Measurements from ENCODE around the gene MED12. TPM values are rescaled to one million over a fixed set of nuclear protein-coding genes. Genes with fewer than 3 reads are reported as not detected.

The MED12 gene
- total and polyA plus RNA-seq, 10 of the 15 experiments (the other 5 are each of a cell fraction or from before 2014, with no cell fraction given): 0.68 to 28.5 (median 13.7) TPM

DNA sequence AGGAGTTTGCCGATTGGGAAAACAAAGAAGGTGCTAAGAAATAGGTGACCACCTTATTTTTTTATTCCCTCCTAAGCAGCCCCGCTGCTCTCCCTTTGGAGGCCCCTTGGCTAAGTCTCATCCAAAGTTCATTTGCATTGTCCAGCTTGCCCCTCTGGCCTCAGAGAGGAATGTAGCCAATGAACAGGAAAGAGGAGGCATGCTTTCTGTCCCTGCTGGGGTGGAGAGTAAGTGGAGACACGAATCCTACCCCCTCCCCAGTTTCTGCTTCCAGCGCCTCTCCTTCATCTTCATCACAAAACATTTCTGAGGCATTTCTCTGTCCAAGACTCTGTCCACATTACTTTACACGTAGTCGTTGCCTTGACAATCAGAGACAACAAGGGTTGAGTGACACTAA is 64.9 kb downstream of the MED12 start (continued):
- TF ChIP-seq, protein P1, sequence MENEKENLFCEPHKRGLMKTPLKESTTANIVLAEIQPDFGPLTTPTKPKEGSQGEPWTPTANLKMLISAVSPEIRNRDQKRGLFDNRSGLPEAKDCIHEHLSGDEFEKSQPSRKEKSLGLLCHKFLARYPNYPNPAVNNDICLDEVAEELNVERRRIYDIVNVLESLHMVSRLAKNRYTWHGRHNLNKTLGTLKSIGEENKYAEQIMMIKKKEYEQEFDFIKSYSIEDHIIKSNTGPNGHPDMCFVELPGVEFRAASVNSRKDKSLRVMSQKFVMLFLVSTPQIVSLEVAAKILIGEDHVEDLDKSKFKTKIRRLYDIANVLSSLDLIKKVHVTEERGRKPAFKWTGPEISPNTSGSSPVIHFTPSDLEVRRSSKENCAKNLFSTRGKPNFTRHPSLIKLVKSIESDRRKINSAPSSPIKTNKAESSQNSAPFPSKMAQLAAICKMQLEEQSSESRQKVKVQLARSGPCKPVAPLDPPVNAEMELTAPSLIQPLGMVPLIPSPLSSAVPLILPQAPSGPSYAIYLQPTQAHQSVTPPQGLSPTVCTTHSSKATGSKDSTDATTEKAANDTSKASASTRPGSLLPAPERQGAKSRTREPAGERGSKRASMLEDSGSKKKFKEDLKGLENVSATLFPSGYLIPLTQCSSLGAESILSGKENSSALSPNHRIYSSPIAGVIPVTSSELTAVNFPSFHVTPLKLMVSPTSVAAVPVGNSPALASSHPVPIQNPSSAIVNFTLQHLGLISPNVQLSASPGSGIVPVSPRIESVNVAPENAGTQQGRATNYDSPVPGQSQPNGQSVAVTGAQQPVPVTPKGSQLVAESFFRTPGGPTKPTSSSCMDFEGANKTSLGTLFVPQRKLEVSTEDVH (IDR thresholded peaks at IDR 0.05; ENCODE audit: low read depth, partially characterized antibody): no peak
- no peak for TF ChIP-seq SMAD5 (IDR thresholded peaks at IDR 0.05; ENCODE audit: low read depth)
- TF ChIP-seq POLR2A (IDR thresholded peaks at IDR 0.05; ENCODE audit: low read depth, low read length): no peak
- TF ChIP-seq, protein P2, sequence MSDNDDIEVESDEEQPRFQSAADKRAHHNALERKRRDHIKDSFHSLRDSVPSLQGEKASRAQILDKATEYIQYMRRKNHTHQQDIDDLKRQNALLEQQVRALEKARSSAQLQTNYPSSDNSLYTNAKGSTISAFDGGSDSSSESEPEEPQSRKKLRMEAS (IDR thresholded peaks at IDR 0.05; ENCODE audit: low read depth, low read length): no peak
- TF ChIP-seq, protein P3, sequence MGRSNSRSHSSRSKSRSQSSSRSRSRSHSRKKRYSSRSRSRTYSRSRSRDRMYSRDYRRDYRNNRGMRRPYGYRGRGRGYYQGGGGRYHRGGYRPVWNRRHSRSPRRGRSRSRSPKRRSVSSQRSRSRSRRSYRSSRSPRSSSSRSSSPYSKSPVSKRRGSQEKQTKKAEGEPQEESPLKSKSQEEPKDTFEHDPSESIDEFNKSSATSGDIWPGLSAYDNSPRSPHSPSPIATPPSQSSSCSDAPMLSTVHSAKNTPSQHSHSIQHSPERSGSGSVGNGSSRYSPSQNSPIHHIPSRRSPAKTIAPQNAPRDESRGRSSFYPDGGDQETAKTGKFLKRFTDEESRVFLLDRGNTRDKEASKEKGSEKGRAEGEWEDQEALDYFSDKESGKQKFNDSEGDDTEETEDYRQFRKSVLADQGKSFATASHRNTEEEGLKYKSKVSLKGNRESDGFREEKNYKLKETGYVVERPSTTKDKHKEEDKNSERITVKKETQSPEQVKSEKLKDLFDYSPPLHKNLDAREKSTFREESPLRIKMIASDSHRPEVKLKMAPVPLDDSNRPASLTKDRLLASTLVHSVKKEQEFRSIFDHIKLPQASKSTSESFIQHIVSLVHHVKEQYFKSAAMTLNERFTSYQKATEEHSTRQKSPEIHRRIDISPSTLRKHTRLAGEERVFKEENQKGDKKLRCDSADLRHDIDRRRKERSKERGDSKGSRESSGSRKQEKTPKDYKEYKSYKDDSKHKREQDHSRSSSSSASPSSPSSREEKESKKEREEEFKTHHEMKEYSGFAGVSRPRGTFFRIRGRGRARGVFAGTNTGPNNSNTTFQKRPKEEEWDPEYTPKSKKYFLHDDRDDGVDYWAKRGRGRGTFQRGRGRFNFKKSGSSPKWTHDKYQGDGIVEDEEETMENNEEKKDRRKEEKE (IDR thresholded peaks at IDR 0.05): no peak
- TF ChIP-seq SIX5 (IDR thresholded peaks at IDR 0.05; ENCODE audit: low read depth, low read length, severe bottlenecking): no peak

DNA sequence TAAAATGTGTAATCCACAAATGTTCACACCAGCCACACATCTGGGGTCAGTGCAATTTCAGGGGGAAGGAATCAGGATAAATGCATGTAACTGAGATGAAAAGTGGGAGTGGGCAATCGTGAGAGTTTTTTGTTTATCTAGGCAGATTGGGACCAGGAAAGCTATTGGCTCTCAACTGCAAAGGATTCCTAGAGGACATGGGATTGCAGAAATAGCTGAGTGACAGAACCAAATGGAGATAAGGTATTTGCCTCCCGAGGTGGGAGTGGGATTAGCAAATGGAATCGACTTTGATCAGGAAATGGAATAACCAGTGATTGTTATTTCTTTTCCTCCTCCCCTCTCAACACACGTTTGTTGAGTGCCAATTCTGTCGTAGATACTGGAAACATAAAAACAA is 65.7 kb downstream of the MED12 start:
- DNase-seq (ENCODE audit: low read depth, low spot score): no peak
- ChIA-PET SMC1A (ENCODE audit: uncharacterized antibody, unreplicated experiment) (no interaction called here), POLR2A (interaction anchor here (7.8 kb wide), 1 partner anchor 13 kb away, joined by 76 read pairs; no protein-coding TSS in a partner anchor), CTCF (no interaction called here), RAD21 (ENCODE audit: unreplicated experiment) (no interaction called here)
- TF ChIP-seq, protein P4, sequence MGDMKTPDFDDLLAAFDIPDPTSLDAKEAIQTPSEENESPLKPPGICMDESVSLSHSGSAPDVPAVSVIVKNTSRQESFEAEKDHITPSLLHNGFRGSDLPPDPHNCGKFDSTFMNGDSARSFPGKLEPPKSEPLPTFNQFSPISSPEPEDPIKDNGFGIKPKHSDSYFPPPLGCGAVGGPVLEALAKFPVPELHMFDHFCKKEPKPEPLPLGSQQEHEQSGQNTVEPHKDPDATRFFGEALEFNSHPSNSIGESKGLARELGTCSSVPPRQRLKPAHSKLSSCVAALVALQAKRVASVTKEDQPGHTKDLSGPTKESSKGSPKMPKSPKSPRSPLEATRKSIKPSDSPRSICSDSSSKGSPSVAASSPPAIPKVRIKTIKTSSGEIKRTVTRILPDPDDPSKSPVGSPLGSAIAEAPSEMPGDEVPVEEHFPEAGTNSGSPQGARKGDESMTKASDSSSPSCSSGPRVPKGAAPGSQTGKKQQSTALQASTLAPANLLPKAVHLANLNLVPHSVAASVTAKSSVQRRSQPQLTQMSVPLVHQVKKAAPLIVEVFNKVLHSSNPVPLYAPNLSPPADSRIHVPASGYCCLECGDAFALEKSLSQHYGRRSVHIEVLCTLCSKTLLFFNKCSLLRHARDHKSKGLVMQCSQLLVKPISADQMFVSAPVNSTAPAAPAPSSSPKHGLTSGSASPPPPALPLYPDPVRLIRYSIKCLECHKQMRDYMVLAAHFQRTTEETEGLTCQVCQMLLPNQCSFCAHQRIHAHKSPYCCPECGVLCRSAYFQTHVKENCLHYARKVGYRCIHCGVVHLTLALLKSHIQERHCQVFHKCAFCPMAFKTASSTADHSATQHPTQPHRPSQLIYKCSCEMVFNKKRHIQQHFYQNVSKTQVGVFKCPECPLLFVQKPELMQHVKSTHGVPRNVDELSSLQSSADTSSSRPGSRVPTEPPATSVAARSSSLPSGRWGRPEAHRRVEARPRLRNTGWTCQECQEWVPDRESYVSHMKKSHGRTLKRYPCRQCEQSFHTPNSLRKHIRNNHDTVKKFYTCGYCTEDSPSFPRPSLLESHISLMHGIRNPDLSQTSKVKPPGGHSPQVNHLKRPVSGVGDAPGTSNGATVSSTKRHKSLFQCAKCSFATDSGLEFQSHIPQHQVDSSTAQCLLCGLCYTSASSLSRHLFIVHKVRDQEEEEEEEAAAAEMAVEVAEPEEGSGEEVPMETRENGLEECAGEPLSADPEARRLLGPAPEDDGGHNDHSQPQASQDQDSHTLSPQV (IDR thresholded peaks at IDR 0.05): no peak
- TF ChIP-seq KAT2A (conservative IDR thresholded peaks at IDR 0.05; ENCODE audit: control insufficient read depth, low read depth, low read length): no peak
- TF ChIP-seq NFYB (IDR thresholded peaks at IDR 0.05; ENCODE audit: insufficient read depth, low read depth, low read length): no peak
- TF ChIP-seq GABPA (IDR thresholded peaks at IDR 0.05; ENCODE audit: low read depth): no peak
- TF ChIP-seq KLF5 (IDR thresholded peaks at IDR 0.05; ENCODE audit: partially characterized antibody): no peak
- 32% methylated on average over 5 of the region's 5 CpGs for WGBS (ENCODE audit: insufficient coverage, insufficient replicate concordance, low lambda C conversion rate, missing lambda C conversion rate)
- H3K27ac ChIP-seq (ENCODE audit: control insufficient read depth, insufficient read depth): no peak overlapping the region
- BruUV-seq (replicated peaks): no TSS peak
- FAIRE-seq: no peak
- H2AFZ ChIP-seq (ENCODE audit: control insufficient read depth, low read depth, low read length): no peak overlapping the region
- no peak overlapping the region for H3K4me2 ChIP-seq (ENCODE audit: control insufficient read depth, insufficient read depth)
- in situ Hi-C loops (cut with MboI): no loop called here
- no peak overlapping the region for H3K4me3 ChIP-seq
- no peaks in the 10 kb centered on the region; the same call in 1 of the 2 replicates for H3K79me2 ChIP-seq (ENCODE audit: control insufficient read depth, insufficient read depth, low read length)
- intact Hi-C loops (cut with micrococcal nuclease; ENCODE audit: unreplicated experiment): loop anchor here (5.0 kb wide), 1 partner anchor 68 kb away; the partner anchor contains the start of gene ZMYM3
- H3K9me3 ChIP-seq (replicated peaks; ENCODE audit: control insufficient read depth, insufficient read depth, low read length): no peaks in the 10 kb centered on the region
- no peak for ATAC-seq
- H3K27me3 ChIP-seq (replicated peaks in 1 of 2; ENCODE audit: control insufficient read depth in 2 of 2, insufficient read depth in 2 of 2, low read length in 1 of 2): no peaks in the 10 kb centered on the region
- no peaks in the 10 kb centered on the region for H3K4me1 ChIP-seq (ENCODE audit: control insufficient read depth, insufficient read depth, low read length)
- no peaks in the 10 kb centered on the region; a peak in 1 of 4 replicates for H3K36me3 ChIP-seq (ENCODE audit: control insufficient read depth in 2 of 2, insufficient read depth in 2 of 2, low read length in 1 of 2)
- H3K9ac ChIP-seq (ENCODE audit: control insufficient read depth, insufficient read depth, low read length): no peak overlapping the region
- no peaks in the 10 kb centered on the region for H4K20me1 ChIP-seq (ENCODE audit: control insufficient read depth, insufficient read depth)
